Measurements from ENCODE around the gene LTBP3.

DNA sequence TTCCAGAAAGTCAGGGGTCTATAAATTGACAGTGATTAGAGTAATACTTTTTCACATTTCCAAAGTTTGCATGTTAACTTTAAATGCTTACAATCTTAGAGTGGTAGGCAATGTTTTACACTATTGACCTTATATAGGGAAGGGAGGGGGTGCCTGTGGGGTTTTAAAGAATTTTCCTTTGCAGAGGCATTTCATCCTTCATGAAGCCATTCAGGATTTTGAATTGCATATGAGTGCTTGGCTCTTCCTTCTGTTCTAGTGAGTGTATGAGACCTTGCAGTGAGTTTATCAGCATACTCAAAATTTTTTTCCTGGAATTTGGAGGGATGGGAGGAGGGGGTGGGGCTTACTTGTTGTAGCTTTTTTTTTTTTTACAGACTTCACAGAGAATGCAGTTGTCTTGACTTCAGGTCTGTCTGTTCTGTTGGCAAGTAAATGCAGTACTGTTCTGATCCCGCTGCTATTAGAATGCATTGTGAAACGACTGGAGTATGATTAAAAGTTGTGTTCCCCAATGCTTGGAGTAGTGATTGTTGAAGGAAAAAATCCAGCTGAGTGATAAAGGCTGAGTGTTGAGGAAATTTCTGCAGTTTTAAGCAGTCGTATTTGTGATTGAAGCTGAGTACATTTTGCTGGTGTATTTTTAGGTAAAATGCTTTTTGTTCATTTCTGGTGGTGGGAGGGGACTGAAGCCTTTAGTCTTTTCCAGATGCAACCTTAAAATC, 54.0 kb downstream of the LTBP3 start:
- TF ChIP-seq CTCF (IDR thresholded peaks at IDR 0.05; ENCODE audit: poor library complexity, severe bottlenecking) = no peak
- no peak for TF ChIP-seq MXI1 (conservative IDR thresholded peaks at IDR 0.05; ENCODE audit: poor library complexity, severe bottlenecking)
- TF ChIP-seq SMC3 (conservative IDR thresholded peaks at IDR 0.05; ENCODE audit: poor library complexity) = no peak
- peak; percentile 66 for TF ChIP-seq POLR2AphosphoS5 (IDR thresholded peaks at IDR 0.05)
- TF ChIP-seq EP300 (conservative IDR thresholded peaks at IDR 0.05; ENCODE audit: poor library complexity, severe bottlenecking) = no peak
- peak; percentile 49 for TF ChIP-seq TAF1 (IDR thresholded peaks at IDR 0.05; ENCODE audit: low read depth)
- TF ChIP-seq, protein P1, sequence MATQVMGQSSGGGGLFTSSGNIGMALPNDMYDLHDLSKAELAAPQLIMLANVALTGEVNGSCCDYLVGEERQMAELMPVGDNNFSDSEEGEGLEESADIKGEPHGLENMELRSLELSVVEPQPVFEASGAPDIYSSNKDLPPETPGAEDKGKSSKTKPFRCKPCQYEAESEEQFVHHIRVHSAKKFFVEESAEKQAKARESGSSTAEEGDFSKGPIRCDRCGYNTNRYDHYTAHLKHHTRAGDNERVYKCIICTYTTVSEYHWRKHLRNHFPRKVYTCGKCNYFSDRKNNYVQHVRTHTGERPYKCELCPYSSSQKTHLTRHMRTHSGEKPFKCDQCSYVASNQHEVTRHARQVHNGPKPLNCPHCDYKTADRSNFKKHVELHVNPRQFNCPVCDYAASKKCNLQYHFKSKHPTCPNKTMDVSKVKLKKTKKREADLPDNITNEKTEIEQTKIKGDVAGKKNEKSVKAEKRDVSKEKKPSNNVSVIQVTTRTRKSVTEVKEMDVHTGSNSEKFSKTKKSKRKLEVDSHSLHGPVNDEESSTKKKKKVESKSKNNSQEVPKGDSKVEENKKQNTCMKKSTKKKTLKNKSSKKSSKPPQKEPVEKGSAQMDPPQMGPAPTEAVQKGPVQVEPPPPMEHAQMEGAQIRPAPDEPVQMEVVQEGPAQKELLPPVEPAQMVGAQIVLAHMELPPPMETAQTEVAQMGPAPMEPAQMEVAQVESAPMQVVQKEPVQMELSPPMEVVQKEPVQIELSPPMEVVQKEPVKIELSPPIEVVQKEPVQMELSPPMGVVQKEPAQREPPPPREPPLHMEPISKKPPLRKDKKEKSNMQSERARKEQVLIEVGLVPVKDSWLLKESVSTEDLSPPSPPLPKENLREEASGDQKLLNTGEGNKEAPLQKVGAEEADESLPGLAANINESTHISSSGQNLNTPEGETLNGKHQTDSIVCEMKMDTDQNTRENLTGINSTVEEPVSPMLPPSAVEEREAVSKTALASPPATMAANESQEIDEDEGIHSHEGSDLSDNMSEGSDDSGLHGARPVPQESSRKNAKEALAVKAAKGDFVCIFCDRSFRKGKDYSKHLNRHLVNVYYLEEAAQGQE (IDR thresholded peaks at IDR 0.05; ENCODE audit: borderline replicate concordance) = peak; percentile 66
- no peak for TF ChIP-seq EZH2 (IDR thresholded peaks at IDR 0.05; ENCODE audit: borderline replicate concordance, insufficient read depth, low read length, poor library complexity, severe bottlenecking)

Data from neural cell (in vitro differentiated cells).